Upper lobe of left lung (tissue), 6 donors: Measurements from ENCODE around the gene LEAP2. TPM values are rescaled to one million over a fixed set of nuclear protein-coding genes. Genes with fewer than 3 reads are reported as not detected.

Experiments
- ATAC-seq, 2 donors: fragments of 200-7000 bp; cut with Tn5 transposase; one replicate each; pipeline ENCODE4 v1.9.1; 2022; ENCODE audit warnings: mild to moderate bottlenecking in 2 of 2, moderate library complexity in 2 of 2; ENCODE audit not compliant: low FRiP score in 2 of 2
- DNase-seq, 2 donors: peaks; one replicate each; pipeline ENCODE4 v3.0.0-alpha.2; 2019 to 2020
- H3K27ac ChIP-seq, 4 donors: fragments of 200-600 bp; sonication (generic); one replicate each; pipeline ENCODE4 v1.5.1; 2016 to 2019
- H3K27me3 ChIP-seq, 4 donors: fragments of 200-600 bp; sonication (generic); one replicate each; pipeline ENCODE4 v1.5.1; 2017 to 2019
- H3K36me3 ChIP-seq, 4 donors: fragments of 200-600 bp; sonication (generic); one replicate each; pipeline ENCODE4 v1.5.1; 2016 to 2019
- H3K4me1 ChIP-seq, 4 donors: fragments of 200-600 bp; sonication (generic); one replicate each; pipeline ENCODE4 v1.5.1; 2018 to 2019
- H3K4me3 ChIP-seq, 4 donors: fragments of 200-600 bp; sonication (generic); one replicate each; pipeline ENCODE4 v1.5.1; 2017 to 2019; ENCODE audit warnings: mild to moderate bottlenecking in 2 of 4, moderate library complexity in 1 of 4
- H3K9me3 ChIP-seq, 4 donors: fragments of 200-600 bp; sonication (generic); one replicate each; pipeline ENCODE4 v1.5.1; 2018 to 2019
- EP300 ChIP-seq, 4 donors: sonication (generic); formaldehyde crosslinking; IDR thresholded peaks; one replicate each; pipeline ENCODE4 v1.5.1; 2017; ENCODE audit warnings: antibody characterized with exemption in 4 of 4, control low read depth in 2 of 4
- POLR2A ChIP-seq, 4 donors: fragments of 450-650 bp; IDR thresholded peaks; one replicate each; pipeline ENCODE4 v1.5.1; 2016 to 2017; ENCODE audit warnings: antibody characterized with exemption in 4 of 4, mild to moderate bottlenecking in 2 of 4
- POLR2AphosphoS5 ChIP-seq, 2 donors: sonication (generic); formaldehyde crosslinking; IDR thresholded peaks; one replicate each; pipeline ENCODE4 v1.5.1; 2017; ENCODE audit warnings: antibody characterized with exemption in 2 of 2
- WGBS, 2 donors: methylation state at CpG; one replicate each; pipeline ENCODE4 v1.1.5; 2017 to 2018; 5-methylcytosine and 5-hydroxymethylcytosine counted together
- total RNA-seq, 6 donors: library from RNA; depleted of rRNA in 4 of 6; stranded (reverse); fragments of >200 nt in 4 of 6; gene quantifications; one replicate each; pipeline versions ENCODE4 v1.1.0 to v1.2.1, GENCODE V29; 2016 to 2021
- TF ChIP-seq, protein P1 (sequence below), 6 experiments: fragments of 450-650 bp in 4 of 6; fragments of 200-600 bp in 2 of 6; sonication (generic) in 2 of 6; IDR thresholded peaks; one replicate each; pipeline ENCODE4 v1.5.1; 2016 to 2019; ENCODE audit warnings: antibody characterized with exemption in 6 of 6
- donor health status: DM: no; HTN: no; CAD: no; lungs with moderate emphysema.
- donor health status: DM: no; HTN: yes; CAD: no; lungs with severe emphysema.

LEAP2 gene
- total RNA-seq, 6 donors from 2014 or later = 0.61 to 2.2 (median 0.89) TPM

DNA sequence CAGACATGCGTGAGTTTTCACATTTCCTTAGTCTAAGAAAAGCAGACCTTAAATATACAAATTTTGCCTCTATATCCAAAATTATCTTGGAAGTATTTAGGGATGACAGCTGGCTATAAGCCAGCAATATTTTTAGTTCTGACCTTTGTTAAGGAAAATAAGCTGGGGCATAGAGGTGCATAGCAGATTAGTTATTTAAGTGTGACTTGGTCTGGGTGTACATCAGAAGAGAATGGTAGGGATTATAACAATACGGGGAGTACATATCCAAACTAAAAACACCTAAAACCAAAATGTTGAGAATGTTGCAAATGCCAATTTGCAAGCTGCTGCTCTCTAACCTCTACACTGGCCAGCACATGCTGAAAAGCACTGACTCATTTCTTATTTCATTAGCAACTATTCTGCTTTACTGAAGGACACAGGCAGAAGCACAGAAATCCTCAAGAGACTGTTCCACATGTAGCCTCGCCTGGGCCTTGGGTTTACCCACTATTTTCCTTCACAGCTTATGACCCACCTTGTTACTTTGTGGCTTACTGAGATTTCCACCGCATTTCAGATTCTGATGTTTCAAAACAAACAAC, 22.3 kb downstream of the LEAP2 start:
- TF ChIP-seq EP300 (IDR thresholded peaks at IDR 0.05) (no peak), POLR2A (IDR thresholded peaks at IDR 0.05) (no peak)
- H3K4me3 ChIP-seq = no peak overlapping the region
- H3K36me3 ChIP-seq = peaks cover 37 to 91% (median 57%) of the 10 kb centered on the region in 4 donors
- no peaks in the 10 kb centered on the region for H3K4me1 ChIP-seq
- H3K27ac ChIP-seq = no peak overlapping the region
- no peaks in the 10 kb centered on the region for H3K27me3 ChIP-seq
- ATAC-seq (no peak), DNase-seq (no peak)
- no peaks in the 10 kb centered on the region for H3K9me3 ChIP-seq
- WGBS, 2 donors = 89 to 93% methylated on average over 4 of the region's 4 CpGs

DNA sequence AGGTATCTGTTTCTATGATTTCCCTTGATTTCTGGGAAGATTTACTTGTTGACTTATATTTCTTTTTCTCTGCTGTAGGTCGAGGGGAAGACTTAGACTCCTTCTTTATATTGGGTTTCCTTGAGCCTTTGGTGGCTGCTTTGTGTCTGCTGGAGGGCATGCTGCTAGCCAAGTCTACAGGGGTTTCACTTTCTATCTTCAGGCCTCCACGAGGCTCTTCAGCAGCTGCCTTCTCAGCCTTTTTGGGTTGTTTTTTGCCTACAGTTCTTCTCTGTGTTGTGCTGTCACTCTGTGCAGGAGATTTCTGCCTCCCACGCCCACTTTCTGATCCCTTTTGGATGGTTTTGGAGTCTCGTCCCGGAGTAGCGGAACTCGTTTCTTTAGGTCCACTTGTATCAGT, 23.2 kb downstream of the LEAP2 start:
- WGBS, 2 donors = 86 to 89% methylated on average over 7 of the region's 7 CpGs
- H3K9me3 ChIP-seq = no peaks in the 10 kb centered on the region
- peaks cover 33 to 89% (median 57%) of the 10 kb centered on the region in 4 donors for H3K36me3 ChIP-seq

DNA sequence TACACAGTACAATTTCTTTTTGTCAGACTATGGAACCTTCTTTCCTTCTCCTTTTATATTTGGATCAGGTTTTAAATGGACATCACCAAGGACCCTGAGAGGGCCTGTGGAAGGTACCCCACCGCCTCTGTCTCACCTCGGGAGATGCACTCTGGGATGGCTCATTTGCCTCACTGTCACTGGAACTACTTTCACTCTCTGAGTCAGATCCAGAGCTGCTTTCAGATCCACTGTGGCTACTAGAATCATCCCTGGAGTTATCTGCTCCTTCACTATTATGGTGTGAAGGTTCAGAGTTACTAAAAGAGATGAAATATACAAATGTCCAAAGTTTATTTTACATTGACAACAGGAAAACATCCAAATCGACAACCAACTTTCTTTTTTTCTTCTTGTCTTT, 24.6 kb downstream of the LEAP2 start:
- Histone ChIP-seq H3K36me3 (peaks cover 23 to 87% (median 46%) of the 10 kb centered on the region in 4 donors), H3K27ac (no peak overlapping the region), H3K4me1 (no peaks in the 10 kb centered on the region), H3K9me3 (no peaks in the 10 kb centered on the region), H3K27me3 (no peaks in the 10 kb centered on the region), H3K4me3 (no peak overlapping the region)
- TF ChIP-seq POLR2AphosphoS5 (IDR thresholded peaks at IDR 0.05) = no peak
- no peak for TF ChIP-seq POLR2A (IDR thresholded peaks at IDR 0.05)
- TF ChIP-seq EP300 (IDR thresholded peaks at IDR 0.05) = no peak
- TF ChIP-seq, protein P1, sequence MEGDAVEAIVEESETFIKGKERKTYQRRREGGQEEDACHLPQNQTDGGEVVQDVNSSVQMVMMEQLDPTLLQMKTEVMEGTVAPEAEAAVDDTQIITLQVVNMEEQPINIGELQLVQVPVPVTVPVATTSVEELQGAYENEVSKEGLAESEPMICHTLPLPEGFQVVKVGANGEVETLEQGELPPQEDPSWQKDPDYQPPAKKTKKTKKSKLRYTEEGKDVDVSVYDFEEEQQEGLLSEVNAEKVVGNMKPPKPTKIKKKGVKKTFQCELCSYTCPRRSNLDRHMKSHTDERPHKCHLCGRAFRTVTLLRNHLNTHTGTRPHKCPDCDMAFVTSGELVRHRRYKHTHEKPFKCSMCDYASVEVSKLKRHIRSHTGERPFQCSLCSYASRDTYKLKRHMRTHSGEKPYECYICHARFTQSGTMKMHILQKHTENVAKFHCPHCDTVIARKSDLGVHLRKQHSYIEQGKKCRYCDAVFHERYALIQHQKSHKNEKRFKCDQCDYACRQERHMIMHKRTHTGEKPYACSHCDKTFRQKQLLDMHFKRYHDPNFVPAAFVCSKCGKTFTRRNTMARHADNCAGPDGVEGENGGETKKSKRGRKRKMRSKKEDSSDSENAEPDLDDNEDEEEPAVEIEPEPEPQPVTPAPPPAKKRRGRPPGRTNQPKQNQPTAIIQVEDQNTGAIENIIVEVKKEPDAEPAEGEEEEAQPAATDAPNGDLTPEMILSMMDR (IDR thresholded peaks at IDR 0.05) = no peak
- WGBS, 2 donors = 74% methylated on average over 3 of the region's 3 CpGs
- no peak for DNase-seq
- no peak for ATAC-seq

More for the DNA sequence above, 23.2 kb downstream of the LEAP2 start:
- no peaks in the 10 kb centered on the region for H3K4me1 ChIP-seq
- DNase-seq = no peak
- H3K27me3 ChIP-seq = no peaks in the 10 kb centered on the region
- H3K27ac ChIP-seq = no peak overlapping the region
- TF ChIP-seq POLR2AphosphoS5 (IDR thresholded peaks at IDR 0.05) (no peak), POLR2A (IDR thresholded peaks at IDR 0.05) (no peak), EP300 (IDR thresholded peaks at IDR 0.05) (no peak)
- TF ChIP-seq, protein P1 (IDR thresholded peaks at IDR 0.05) = no peak
- H3K4me3 ChIP-seq = no peak overlapping the region
- ATAC-seq = no peak

DNA sequence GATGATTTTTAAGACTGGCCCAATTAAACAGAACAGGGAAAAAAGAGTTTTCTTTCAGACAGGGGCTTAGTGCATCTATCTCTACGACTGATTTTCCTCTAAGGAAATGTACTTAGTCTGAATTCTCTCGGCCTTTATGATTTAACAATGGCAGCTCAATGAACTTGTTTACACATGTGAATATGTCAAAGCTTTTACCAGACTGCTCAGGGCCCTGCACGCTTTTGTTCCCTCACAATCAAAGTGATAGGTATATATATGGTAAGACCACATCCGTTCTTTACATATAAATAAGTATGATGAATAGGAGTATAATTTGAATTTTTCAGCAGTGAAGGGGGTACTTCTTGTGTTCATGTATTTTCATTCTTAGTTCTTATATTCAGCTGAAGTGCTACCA, 27.6 kb downstream of the LEAP2 start:
- H3K27me3 ChIP-seq = no peaks in the 10 kb centered on the region
- 87 to 90% methylated on average over 4 of the region's 4 CpGs for WGBS, 2 donors
- ATAC-seq (no peak), DNase-seq (no peak)
- H3K9me3 ChIP-seq = no peaks in the 10 kb centered on the region
- H3K27ac ChIP-seq = no peak overlapping the region
- H3K36me3 ChIP-seq = peaks cover 18 to 68% (median 32%) of the 10 kb centered on the region in 4 donors
- no peak for TF ChIP-seq POLR2AphosphoS5 (IDR thresholded peaks at IDR 0.05)
- no peak for TF ChIP-seq POLR2A (IDR thresholded peaks at IDR 0.05)
- TF ChIP-seq, protein P1 (IDR thresholded peaks at IDR 0.05) = no peak
- TF ChIP-seq EP300 (IDR thresholded peaks at IDR 0.05) = no peak
- H3K4me1 ChIP-seq = peaks cover 6 to 10% (median 7%) of the 10 kb centered on the region in 4 donors
- H3K4me3 ChIP-seq = no peak overlapping the region

DNA sequence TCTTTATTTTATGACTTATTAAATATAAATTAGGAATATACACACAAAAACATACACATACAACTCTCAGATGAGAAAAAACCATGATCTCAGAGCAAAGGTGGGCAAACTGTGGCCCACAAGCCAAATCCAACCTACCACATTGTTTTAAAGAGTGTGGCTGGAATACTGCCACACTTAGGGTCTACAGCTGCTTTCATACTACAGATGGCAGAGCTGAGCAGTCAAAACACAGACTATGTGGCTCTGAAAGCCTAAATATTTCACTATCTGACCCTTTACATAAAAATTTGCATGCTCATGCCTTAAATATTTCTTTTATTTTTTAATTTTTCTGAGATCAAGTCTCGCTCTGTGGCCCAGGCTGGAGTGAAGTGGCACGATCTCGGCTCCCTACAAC, 28.3 kb downstream of the LEAP2 start:
- Histone ChIP-seq H3K4me3 (no peak overlapping the region), H3K27ac (no peak overlapping the region), H3K9me3 (no peaks in the 10 kb centered on the region), H3K4me1 (peaks cover 6 to 10% (median 7%) of the 10 kb centered on the region in 4 donors), H3K27me3 (no peaks in the 10 kb centered on the region), H3K36me3 (peaks cover 12 to 61% (median 25%) of the 10 kb centered on the region in 4 donors)
- 88 to 100% methylated on average over 3 of the region's 3 CpGs for WGBS, 2 donors
- DNase-seq (no peak), ATAC-seq (no peak)
- no peak for TF ChIP-seq EP300 (IDR thresholded peaks at IDR 0.05)
- TF ChIP-seq, protein P1 (IDR thresholded peaks at IDR 0.05) = no peak
